Stimulated activated CD4-positive, alpha-beta T cell treated with anti-CD3 and anti-CD28 coated beads, Interleukin-15, amount 100 ng/mL, for 24 hours (primary cell): ENCODE measurements around the gene CRYBG2.
A peak's percentile ranks its signal among the peaks of the same experiment; 100 is the strongest.
"Not testable (repeated sequence)": the region's sequence is repeated elsewhere in the genome, so short reads cannot be mapped to it uniquely, and the experiment has no call there.

Experiments
- DNase-seq: peaks from one replicate; pipeline ENCODE4 v3.0.0-alpha.2; 2020

Gene CRYBG2, protein sequence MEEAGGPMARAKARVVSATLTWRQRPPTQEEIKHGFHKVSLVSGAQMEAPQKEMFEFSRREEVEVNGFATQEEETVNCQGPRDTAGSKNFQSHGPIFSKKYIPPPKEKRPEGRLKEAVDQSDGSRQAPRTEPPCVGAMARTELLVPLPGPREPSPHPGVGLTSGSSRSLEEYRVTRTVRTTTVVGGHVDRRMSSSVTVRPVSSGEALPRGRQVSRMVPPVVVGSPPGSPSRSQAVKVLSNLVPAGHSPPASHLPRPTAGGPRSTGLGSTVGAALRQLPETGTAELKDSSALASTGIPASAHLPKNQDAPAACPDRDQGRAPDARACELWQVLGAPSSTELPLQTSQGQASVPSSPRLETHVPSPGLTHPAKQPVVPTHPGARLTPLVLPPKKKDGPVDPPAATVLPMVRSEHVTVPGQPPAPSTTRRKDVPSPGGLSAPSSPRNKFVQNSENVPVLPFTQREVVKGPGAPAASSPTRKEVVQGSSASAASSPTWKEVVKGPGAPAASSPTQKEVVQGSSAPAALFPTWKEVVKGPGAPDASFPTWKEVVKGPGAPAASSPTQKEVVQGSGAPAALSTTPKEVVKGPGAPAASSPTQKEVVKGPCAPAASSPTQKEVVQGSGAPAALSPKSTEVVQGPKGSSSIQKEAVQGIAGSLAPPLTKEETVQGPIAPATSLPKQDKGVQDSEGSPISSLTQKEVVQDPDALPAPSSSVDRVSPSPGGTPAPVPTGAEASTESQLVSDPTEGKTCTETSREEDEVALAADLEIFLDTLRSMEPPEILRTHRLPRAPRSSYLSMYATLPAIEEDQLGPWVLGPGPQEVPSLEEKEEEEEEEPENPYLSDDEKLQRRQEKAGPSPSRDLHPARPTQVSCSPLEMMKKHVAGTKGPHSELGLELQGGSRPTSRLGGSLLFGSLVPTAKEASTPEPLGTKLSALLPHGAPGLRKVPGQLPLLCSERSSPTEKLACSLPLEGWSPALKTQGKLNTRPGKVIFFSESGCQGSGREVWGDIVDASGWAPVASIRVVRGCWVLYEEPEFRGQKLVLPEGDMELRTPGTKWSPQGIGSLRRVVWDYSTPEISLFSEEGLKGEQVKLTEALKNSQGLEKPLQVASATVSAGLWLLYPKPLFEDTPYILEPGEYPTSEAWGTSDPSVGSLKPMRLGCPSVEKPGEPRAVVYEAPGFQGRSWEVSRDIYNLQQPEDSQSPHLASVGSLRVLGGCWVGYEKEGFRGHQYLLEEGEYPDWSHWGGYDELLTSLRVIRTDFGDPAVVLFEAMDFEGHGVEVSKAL (N-terminal part only)

DNA sequence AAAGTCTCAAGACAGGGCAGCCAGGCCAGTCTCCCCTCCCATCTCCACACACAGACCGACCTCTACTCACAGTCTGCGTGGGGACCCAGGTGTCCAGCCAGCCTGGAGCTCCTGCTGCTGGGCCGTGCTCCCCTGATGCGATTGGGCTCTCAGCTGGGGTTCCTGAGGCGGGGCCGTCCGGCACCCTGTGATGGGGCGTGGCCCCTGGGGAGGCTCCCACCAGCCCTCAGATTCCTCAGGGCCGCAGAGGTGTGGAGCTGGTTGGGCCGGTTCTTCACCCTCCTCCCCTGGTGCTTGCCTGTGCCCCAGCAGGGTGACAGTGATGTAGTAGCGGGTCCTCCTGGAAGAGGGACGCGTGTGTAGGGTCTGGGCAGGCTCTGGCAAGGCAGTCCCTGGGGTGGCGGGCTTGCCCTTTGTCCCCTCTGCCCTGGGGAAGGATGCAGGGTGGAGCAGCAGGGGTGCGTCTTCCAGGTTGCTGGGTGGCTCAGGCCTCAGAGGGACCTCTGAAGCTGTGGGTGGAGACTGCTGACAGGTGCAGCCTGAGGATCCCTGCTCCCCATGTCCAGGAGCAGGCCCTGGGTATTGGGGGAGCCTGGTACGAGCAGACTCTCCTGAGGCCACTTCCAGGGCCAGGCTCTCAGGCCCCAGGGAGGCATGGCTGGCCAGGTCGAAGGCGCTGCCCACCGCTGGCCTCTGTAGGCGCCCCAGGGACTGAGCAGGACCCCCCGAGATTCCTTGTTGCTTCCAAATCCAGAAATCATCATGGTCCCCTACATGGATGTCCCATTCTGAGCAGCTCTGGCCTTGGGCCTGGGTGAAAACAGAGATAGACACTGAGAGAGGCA is at the start of gene CRYBG2:
Gene CRYBG2 (minus strand): TSS at position 155 of the 845 bp plus-strand sequence. CDS start 7,473 bp downstream, outside the sequence.
- DNase-seq, result no peak

DNA sequence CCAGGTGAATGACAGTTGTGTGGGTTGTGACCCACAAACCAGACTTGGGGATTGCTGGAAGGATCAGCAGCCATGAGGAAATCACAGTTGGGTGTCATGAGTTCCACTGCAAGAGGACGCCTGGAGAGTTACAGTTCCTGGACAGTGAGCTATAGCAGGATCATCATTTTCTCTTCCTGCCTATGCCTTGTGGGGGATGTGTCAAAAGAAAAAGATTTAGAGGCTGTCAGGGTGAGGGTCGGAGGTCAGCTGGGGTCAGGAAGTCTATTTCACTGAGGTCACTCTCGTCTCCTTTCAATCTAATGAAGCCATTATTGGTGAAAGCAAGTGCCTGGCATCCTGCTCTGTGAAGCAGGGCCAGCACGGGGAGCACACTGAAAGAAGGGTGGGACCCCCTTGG is 49.7 kb upstream of the CRYBG2 start:
- no peak for DNase-seq

DNA sequence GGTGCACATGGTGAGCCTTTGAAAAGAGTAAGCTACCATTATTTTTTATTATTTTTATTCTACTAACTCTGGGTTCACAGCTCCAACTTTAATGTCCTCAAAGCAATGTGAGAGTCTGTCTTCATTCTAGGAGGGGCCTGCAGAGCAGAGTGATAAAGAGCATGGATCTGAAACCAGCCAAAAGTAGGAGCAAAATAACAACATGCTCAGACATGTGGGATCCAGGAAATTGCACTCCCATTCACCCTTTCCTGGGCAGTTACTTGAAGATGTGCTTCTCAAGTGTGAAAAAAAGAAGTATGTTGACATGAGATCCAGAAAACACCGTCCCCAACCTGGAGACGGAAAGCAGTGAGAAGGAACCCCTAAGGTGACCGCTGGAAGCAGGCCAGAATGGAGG is 48.0 kb upstream of the CRYBG2 start:
- no peak for DNase-seq

DNA sequence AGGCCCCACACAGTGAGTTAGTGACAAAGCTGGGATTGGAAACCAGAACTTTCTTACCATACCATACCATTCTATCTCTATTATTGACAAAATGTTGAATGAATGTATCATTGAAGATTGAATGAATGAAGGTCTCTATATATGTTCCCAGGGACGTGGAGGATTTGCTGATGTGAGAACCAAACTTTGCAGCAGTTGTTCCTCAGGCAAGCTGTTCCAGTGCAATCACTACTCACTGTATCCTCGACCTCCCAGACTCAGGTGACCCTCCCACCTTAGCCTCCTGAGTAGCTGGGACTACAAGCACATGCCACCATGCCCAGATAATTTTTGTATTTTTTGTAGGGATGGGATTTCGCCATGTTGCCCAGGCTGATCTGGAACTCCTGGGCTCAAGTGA is 45.1 kb upstream of the CRYBG2 start:
- DNase-seq, result no peak

DNA sequence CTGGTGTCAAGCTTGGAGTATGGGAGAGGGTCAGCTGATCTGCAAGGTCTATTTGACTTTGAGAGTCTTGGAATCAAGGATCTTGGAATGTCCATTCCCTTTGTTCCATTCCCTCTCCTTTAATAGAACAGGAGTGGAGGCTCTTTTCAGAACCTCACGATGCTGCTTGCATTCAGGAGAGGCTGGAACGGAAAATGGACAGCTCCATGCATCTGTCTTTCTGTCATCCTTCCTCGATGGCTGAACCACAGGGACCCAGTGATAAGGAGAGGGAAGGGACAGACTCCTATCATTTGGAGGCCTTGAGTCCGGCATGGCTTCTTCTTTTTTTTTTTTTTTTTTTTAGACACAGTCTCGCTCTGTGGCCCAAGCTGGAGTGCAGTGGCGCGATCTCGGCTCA is 41.8 kb upstream of the CRYBG2 start:
- no peak for DNase-seq

DNA sequence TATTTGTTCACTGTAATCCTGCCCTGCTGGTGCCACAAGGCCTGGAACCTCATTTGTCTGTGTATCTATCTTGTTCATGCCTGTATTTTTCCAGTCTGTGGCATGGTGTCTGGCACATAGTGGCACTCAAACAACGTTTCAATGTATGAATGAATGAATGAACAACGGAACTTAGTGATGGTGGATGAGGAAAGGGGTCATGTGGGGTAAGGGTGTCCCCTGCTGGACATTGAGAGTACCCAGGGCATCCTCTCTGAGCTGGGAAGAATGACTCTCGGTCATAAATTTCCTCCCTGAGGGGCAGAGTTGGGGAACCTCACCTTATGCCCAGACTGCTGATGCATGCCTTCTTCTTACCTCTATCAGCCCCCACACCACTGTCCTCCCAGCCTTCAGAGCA is 37.5 kb upstream of the CRYBG2 start:
- DNase-seq, result peak; percentile 46

DNA sequence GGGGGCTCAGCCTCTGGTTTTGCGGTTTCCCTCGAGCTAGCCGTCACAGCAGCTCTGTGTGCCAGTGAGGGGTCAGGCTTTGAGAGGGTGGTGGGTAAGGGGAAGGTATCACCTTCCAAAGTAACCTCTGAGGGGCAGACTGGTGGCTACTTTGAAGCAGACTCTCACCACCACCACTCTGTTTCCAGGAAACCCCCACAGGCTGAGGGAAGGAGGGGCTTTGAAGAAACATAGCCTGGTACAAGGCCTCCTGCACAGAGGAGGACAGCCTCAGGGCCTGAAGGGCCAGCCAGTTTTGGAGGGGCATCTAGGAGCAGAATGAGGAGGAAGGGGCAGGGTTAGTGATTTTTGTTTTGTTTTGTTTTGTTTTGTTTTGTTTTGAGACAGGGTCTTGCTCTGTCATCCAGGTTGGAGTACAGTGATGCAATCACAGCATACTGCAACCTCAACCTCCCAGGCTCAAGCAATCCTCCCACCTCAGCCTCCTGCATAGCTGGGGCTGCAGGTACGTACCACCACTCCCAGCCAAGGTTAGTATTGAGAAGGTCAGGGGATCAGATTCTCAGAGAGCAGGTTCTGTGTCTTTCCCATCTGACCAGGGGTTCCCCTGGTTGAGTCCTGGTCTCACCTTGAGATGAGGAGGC is 35.8 kb upstream of the CRYBG2 start:
- DNase-seq, result no peak

DNA sequence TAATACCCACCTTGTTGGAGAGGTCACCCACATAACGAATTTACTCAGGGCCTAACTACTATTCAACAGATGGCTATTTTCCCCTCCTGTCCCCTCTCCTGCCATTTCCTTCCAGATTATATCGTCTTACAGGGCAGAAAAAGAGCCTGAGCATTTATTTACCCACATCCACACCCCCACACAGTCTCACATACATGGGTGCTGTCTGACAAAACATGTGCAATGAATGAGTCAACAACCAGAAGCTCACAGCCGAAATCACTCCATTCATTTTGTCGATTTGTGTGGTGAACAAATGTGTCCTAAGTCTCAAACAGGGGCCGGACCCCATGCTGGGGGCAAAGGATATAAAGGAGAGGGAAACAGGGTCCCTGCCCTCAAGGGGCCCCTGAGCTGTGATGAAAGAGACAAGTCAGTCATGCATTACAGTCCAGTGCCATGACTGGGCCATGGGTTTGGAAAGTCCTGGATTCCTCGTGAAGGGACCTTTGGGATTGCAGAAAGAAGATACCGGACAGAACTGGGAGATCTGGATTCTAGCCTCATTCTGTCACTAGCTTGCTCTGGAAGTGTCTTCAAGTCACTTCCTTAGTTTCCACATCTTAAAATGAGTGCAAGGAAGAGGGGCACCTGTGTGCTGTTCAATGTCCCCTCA is 35.0 kb upstream of the CRYBG2 start:
- no peak for DNase-seq

DNA sequence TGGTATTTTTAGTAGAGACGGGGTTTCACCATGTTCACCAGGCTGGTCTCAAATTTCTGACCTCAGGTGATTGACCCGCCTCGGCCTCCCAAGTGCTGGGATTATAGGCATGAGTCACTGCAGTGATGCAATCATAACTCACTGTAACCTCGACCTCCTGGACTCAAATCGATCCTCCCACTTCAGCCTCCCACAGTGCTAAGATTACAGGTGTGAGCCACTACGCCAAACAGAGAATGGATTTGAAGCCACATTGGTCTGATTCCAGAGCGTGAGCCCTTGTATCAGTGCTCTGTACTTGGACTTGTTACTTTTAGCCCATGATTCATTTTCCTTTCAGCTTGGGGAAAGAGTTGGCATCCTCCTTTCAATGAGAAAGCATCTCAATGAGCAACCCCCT is 33.5 kb upstream of the CRYBG2 start:
- DNase-seq, result no peak

DNA sequence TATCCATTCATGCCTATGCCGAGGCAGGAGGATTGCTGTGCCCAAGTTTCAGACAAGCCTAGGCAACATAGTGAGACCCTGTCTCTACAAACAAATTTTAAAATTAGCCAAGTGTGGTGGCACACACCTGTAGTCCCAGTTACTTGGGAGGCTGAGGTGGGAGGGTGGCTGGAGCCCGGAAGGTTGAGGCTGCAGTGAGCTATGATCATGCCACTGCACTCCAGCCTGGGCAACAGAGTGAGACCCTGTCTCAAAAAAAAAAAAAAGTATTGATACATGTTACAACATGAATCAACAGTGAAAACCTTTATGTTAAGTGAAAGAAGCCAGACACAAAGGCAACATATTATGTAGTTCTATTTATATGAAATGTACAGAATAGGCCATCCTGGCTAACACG is 31.1 kb upstream of the CRYBG2 start:
- DNase-seq, result not testable (repeated sequence)

DNA sequence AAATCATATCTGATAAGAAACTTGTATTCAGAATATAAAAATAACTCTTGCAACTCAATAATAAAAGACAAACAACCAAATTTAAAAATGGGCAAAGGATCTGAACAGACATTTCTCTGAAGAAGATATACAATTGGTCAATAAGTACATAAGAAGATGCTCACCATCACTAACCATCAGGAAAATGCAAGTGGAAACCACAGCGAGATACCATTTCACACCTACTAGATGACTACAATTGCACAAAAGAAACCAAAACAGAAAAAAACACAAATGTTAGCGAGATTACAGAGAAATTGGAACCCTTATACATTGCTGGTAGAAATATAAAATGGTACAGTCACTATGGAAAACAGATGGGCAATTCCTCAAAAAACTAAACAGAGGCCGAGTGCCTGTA is 30.1 kb upstream of the CRYBG2 start:
- no peak for DNase-seq

DNA sequence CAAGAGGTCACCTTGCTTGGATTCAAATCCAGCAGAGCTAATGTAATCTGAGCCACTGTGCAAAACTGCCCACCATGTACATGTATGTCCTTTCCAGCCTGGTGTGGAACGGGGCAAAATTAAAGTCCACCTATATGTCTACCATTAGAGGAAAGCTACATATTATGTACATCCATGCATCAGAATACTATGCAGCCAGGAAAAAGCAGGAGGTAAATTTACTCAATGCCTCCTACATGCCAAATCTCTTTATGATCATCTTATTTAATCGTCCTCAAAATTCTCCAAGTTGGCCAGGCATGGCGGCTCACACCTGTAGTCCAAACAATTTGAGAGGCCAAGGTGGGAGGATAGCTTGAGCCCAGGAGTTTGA is 24.9 kb upstream of the CRYBG2 start:
- no peak for DNase-seq

DNA sequence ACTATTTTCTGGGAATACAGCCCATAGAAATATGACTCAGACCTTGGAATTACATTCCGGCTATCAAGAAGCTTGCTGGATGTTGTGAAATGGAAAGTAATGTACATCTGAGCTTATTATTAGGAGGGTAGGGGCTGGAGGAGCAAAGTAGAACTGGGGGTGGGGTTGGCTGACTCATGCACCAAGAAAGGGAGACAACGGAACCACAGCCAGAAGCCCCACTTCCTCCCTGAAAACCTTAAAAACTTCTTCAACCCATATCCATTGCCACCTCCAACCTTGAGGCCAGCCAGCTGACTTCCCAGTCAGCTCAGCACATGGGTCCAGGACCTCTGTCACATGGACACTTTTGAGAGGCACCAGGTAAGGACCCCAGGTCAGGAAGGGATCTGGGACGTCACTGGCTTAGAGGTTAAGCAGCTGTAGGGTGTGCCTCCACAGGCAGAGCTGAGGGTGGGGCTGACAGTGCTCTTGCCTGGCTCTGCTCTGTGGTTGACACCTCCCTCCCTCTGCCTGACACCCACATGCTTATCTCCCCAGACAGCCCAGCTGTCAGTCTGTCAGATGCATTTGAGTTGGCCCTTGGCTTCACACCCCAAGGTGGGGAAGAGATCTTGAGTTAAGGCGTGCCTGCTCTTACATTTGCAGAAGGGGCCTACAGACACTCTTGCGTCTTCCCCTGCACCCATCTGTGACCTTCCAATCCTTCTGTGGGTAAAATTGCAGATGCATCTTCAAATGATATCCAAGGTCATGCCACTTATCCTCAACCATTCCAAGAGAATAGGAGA is 24.4 kb upstream of the CRYBG2 start:
- peak; percentile 81 for DNase-seq

DNA sequence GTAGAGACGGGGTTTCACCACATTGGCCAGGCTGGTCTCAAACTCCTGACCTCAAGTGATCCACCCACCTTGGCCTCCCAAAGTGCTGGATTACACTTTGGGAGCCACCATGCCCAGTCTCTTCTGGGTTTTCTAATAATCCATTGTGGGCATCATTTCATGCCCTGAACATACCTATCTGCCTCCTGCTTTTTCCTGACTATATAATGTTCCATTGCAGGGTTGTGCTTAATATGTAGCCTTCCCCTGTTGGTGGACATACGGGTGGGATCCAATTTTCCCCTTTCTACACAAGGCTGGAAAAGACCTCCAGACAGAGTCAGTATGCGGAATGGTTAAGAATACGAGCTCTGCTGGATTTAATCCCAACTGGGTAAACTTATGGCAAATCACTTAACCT is 22.1 kb upstream of the CRYBG2 start:
- DNase-seq, result no peak

DNA sequence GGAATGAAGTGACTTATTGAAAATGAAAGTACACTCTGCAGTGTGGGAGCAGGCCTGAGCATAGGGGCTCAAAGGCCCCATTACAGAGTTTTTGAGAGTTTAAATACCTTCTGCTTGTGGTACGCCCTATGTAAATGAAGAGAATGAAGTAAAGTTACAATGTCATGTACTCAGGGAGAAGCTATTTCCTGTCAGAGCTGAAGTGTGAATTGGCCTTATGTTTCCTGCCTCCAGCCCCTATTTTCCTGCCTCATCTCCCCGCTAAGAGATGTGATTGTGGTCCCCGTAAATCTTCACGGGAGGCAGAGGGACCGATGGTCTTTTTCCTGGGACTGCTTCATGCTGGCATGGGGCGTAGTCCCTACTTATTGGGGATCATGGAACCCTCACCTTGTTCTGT is 21.2 kb upstream of the CRYBG2 start:
- no peak for DNase-seq

DNA sequence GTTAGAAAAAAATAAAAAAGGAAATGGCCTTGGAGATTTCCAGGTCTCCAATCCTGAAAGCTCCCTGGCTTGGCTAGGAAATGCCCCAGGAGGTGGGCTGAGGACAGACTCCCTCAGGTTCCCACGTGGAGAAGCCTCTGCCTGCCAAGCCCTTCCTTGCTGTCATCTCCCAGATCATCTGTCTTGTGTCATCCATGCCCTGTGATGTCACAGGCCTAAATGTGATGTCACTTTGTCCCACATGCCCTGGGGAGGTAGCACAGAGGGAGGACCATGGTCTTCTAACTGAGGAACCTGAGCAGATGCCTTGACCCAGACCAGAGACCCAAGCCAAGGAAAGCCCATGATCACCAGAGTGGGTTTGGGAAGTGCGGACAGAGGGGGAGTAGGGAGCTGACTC is 20.4 kb upstream of the CRYBG2 start:
- DNase-seq, result peak; percentile 38

DNA sequence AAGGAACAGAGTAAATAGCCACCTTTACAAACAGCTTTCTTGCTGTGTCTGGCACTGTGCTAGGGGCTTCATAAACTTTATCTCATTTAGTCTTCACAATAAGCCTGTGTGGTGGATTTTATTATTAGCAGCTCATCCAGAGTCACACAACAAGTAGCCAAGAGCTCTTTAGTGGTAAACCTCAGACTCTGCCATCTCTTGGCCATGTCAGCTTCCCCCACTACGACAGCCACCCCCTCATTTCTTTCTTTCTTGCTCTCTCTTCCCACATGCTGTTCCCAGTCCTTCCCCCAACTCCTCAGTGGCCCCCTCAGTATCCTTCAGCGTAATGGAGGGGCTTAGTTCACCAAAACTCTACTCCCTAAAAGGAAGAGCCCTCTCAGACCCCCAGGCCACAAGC is 19.9 kb upstream of the CRYBG2 start:
- no peak for DNase-seq

DNA sequence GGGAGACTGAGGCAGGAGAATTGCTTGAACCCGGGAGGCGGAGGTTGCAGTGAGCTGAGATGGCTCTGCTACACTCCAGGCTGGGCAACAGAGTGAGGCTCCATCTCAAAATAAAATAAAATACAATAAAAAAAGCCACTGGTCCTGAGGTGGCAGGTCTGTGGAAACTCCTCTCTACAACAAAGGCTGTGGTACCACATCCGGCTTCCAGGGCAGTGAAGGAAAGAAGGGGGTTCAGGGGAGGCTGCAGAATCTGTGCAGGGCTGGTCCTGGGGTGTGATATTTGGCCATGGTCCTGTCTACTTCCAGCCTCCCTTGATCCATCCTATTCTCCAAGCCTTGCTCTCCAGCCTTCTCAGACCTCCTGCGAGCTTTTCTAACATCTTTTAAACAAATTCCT is 19.4 kb upstream of the CRYBG2 start:
- peak; percentile 42 for DNase-seq

DNA sequence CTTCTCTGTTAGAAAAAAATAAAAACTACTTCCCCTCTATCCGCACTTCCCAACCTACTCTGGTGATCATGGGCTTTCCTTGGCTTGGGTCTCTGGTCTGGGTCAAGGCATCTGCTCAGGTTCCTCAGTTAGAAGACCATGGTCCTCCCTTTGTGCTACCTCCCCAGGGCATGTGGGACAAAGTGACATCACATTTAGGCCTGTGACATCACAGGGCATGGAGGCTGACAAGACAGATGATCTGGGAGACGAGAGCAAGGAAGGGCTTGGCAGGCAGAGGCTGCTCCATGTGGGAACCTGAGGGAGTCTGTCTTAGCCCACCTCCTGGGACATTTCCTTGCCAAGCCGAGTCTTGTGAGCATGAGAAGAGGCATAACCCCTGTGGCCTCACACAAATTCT is 18.7 kb upstream of the CRYBG2 start, which contains the start of gene ZNF683:
Gene ZNF683 (minus strand): TSS at position 140 of the 400 bp plus-strand sequence. CDS start 4,179 bp downstream, outside the sequence.
- DNase-seq, result not testable (repeated sequence)

DNA sequence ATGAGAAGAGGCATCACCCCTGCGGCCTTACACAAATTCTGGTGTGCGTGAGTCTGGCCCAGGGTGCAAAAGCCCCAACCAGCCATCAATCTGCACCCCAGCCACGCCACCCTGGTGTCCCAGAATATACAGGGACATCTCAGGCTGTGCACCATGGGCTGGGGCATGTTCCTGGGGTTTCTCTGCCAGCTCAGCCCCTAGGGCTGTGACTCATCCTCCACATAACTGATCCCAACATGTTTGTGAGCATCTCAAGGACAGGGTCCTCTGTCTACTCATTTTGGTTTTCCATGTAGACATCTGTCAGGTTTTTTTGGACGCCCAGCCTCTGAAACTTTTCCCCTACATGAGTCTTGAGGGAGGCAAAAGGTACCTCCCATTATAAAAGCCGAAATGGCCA is 18.1 kb upstream of the CRYBG2 start:
- no peak for DNase-seq
